ENCODE measurements around the gene CALR3. TPM values are rescaled to one million over a fixed set of nuclear protein-coding genes. Genes with fewer than 3 reads are reported as not detected.
"Not testable (repeated sequence)": the region's sequence is repeated elsewhere in the genome, so short reads cannot be mapped to it uniquely, and the experiment has no call there.

The CALR3 gene, protein sequence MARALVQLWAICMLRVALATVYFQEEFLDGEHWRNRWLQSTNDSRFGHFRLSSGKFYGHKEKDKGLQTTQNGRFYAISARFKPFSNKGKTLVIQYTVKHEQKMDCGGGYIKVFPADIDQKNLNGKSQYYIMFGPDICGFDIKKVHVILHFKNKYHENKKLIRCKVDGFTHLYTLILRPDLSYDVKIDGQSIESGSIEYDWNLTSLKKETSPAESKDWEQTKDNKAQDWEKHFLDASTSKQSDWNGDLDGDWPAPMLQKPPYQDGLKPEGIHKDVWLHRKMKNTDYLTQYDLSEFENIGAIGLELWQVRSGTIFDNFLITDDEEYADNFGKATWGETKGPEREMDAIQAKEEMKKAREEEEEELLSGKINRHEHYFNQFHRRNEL
- total RNA-seq, result not detected in 2 replicates

DNA sequence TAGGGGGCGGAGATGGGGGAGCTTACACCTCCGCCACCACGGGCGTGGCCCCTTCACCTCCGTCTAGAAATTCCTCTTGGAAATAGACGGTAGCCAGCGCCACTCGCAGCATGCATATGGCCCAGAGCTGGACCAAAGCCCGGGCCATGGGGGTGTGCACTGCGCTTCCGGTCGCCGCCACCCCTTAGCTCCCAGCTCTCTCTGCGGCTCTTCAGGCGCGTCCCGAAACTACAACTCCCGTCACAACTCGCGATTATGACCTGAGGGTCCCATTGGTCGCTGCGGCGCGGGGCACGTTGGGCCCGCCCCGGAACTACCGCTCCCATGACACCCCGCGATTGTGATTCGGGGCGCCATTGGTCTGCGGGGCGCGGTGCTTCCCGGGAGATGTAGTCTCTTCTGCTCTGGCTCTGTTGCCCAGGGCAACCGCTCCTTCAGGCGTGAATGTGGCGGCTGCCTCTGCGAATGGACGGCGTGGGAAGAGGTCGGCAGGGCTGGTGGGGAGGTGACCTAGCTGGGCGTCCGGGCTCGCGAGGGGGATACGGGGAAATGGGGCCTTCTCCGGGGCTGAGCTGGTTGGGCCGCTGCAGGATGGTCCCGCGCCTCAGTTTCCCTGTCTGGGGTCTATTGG, at the start of gene CALR3, which contains the start of gene C19orf44:
Gene CALR3, minus strand, starts transcription at position 186 of the 631 bp plus-strand sequence. Its CDS starts 38 bp downstream, at position 148.
Gene C19orf44, plus strand, starts transcription at position 413 of the 631 bp plus-strand sequence. CDS start 4,399 bp downstream, outside the sequence.
- H3K36me3 ChIP-seq (ENCODE audit: control insufficient read depth, insufficient read depth, low read length), result no peaks in the 10 kb centered on the region
- peak within 1 kb of the TSS; percentile 87 for H3K4me3 ChIP-seq (ENCODE audit: low read depth, low read length)
- peak; percentile 89 for DNase-seq (ENCODE audit: low read depth)
- no peaks in the 10 kb centered on the region for H3K27me3 ChIP-seq (ENCODE audit: control insufficient read depth, insufficient read depth, low read length)
- TF ChIP-seq, protein P1, sequence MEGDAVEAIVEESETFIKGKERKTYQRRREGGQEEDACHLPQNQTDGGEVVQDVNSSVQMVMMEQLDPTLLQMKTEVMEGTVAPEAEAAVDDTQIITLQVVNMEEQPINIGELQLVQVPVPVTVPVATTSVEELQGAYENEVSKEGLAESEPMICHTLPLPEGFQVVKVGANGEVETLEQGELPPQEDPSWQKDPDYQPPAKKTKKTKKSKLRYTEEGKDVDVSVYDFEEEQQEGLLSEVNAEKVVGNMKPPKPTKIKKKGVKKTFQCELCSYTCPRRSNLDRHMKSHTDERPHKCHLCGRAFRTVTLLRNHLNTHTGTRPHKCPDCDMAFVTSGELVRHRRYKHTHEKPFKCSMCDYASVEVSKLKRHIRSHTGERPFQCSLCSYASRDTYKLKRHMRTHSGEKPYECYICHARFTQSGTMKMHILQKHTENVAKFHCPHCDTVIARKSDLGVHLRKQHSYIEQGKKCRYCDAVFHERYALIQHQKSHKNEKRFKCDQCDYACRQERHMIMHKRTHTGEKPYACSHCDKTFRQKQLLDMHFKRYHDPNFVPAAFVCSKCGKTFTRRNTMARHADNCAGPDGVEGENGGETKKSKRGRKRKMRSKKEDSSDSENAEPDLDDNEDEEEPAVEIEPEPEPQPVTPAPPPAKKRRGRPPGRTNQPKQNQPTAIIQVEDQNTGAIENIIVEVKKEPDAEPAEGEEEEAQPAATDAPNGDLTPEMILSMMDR (IDR thresholded peaks at IDR 0.05; ENCODE audit: insufficient read depth, low read length, poor library complexity, severe bottlenecking), result no peak

- DNase-seq (ENCODE audit: low read depth), result no peak
- Histone ChIP-seq H3K27me3 (ENCODE audit: control insufficient read depth, insufficient read depth, low read length) (no peaks in the 10 kb centered on the region), H3K36me3 (ENCODE audit: control insufficient read depth, insufficient read depth, low read length) (peaks cover 1% of the 10 kb centered on the region), H3K4me3 (ENCODE audit: low read depth, low read length) (no peak overlapping the region)
- TF ChIP-seq, protein P1 (IDR thresholded peaks at IDR 0.05; ENCODE audit: insufficient read depth, low read length, poor library complexity, severe bottlenecking), result no peak
These were observed 48.7 kb upstream of the CALR3 start for GRCh38 chr19:16544473-16545231.

- not testable (repeated sequence) for H3K36me3 ChIP-seq (ENCODE audit: control insufficient read depth, insufficient read depth, low read length); H3K27me3 ChIP-seq (ENCODE audit: control insufficient read depth, insufficient read depth, low read length); DNase-seq (ENCODE audit: low read depth); H3K4me3 ChIP-seq (ENCODE audit: low read depth, low read length)
These were observed 47.8 kb upstream of the CALR3 start for GRCh38 chr19:16543734-16544133.

DNA sequence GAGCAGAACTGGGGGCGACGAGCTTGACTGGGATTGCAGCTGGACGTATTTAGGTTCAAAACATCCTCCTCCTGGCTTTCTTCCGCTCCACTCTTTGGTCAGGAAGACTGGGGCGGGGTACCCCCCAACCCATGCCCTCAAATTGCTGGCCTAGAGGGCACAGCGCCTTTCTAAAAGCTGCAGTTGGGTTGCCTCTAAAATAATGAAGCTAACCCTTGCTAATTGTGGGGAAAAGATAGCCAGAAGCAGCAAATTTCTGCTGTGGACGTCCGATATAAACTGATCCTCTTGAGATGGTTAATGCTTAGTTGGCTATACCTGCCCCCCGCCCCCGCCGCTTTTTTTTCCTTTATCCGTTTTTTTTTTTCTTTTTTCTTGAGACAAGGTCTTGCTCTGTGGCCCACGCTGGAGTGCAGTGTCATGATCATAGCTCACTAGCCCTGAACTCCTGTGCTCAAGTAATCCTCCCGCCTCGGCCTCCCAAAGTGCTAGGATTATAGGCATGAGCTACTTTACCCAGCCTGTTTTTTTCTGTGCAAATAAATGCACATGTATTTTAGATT, 47.0 kb upstream of the CALR3 start:
- peak overlapping the region; percentile 99 for H3K4me3 ChIP-seq (ENCODE audit: low read depth, low read length)
- no peak for DNase-seq (ENCODE audit: low read depth)
- no peaks in the 10 kb centered on the region for H3K27me3 ChIP-seq (ENCODE audit: control insufficient read depth, insufficient read depth, low read length)
- H3K36me3 ChIP-seq (ENCODE audit: control insufficient read depth, insufficient read depth, low read length), result peaks cover 3% of the 10 kb centered on the region
- TF ChIP-seq, protein P1 (IDR thresholded peaks at IDR 0.05; ENCODE audit: insufficient read depth, low read length, poor library complexity, severe bottlenecking), result no peak

DNA sequence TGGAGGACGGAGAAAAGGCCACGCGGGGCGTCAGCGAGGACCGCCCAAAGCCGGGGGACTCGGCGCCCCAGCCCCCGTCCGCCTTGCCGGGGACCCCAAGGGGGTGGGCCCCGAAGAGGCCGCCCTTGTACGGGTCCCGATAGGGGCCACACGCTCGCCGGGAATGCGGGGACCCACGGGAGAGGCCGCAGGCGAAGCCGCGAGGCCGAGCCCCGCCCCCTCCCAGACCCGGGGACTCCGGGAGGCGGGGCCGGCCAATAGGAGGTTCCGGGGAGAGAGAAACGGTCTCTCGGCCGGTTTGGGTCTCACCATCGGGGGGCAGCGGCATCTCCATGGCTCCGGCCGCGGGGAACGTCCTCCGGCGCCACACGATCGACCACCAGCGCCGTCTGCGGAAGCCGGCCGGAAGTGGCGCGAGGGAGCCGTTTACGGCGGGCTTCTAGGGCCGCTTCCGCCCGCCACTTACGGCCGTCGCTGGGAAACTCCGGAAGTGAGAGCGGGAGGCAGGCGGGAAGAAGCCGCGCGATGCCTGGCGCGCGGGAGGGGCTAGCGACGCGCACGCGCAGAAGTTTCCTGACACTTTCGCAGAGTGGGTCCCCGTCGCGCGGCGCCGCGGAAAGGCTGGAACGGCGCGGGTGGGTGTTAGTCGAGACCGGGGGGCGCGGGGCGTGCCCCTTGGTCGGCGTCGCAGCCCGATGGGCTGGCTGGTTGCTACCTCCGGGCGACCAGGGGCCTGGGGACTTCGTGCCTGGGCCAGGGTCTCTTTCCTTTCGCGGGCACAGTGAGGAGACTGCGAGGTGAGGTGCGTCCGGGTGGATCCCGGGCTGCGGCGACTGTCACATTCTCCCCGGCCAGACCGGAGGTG, 46.3 kb upstream of the CALR3 start, which contains the start of gene CHERP:
Gene CHERP, minus strand, starts transcription at position 393 of the 865 bp plus-strand sequence. Its CDS starts 59 bp downstream, at position 334.
- TF ChIP-seq, protein P1 (IDR thresholded peaks at IDR 0.05; ENCODE audit: insufficient read depth, low read length, poor library complexity, severe bottlenecking), result no peak
- DNase-seq (ENCODE audit: low read depth), result peak; percentile 58
- peaks cover 4% of the 10 kb centered on the region for H3K36me3 ChIP-seq (ENCODE audit: control insufficient read depth, insufficient read depth, low read length)
- no peaks in the 10 kb centered on the region for H3K27me3 ChIP-seq (ENCODE audit: control insufficient read depth, insufficient read depth, low read length)
- H3K4me3 ChIP-seq (ENCODE audit: low read depth, low read length), result peak within 1 kb of the TSS; percentile 99

All from kidney epithelial cell (primary cell).